CD4-positive, CD25-positive, alpha-beta regulatory T cell (primary cell): ENCODE data around the gene TAF4. TPM values are rescaled to one million over a fixed set of nuclear protein-coding genes. Genes with fewer than 3 reads are reported as not detected.
A peak's percentile ranks its signal among the peaks of the same experiment; 100 is the strongest.

Experiments used
- ATAC-seq, 2 donors: fragments of 150-1000 bp; cut with Tn5 transposase; one replicate each; pipeline ENCODE4 v1.10.0; 2021; ENCODE audit warnings: low read depth in 2 of 2, moderate number of reproducible peaks in 2 of 2, moderate library complexity in 1 of 2
- DNase-seq, 3 donors: peaks; one replicate each; pipeline versions ENCODE4 v3.0.0 to v3.0.0-alpha.2; 2012 to 2022; ENCODE audit warnings: mixed read lengths in 1 of 3
- H3K27ac ChIP-seq: one replicate; pipeline ENCODE4 v1.7.0; 2013; ENCODE audit warnings: mild to moderate bottlenecking, low read length; ENCODE audit not compliant: insufficient read depth, poor library complexity, severe bottlenecking
- H3K27me3 ChIP-seq: one replicate; pipeline ENCODE4 v1.7.0; 2013; ENCODE audit warnings: low read length; ENCODE audit not compliant: control insufficient read depth, insufficient read depth
- H3K36me3 ChIP-seq: one replicate; pipeline ENCODE4 v1.7.0; 2013; ENCODE audit warnings: mild to moderate bottlenecking, low read length, moderate library complexity; ENCODE audit not compliant: control insufficient read depth, insufficient read depth
- H3K4me1 ChIP-seq: 2 replicates; pipeline ENCODE4 v1.7.0; 2013; ENCODE audit warnings: mild to moderate bottlenecking, low read length; ENCODE audit not compliant: insufficient read depth, control insufficient read depth, poor library complexity, severe bottlenecking
- H3K4me3 ChIP-seq: one replicate; pipeline ENCODE4 v1.7.0; 2013; ENCODE audit warnings: low read depth, mild to moderate bottlenecking, low read length, moderate library complexity
- H3K9me3 ChIP-seq, 2 experiments: 1 replicate in 1 of 2; 2 replicates in 1 of 2; pipeline ENCODE4 v1.7.0; 2013; ENCODE audit warnings: low read length in 2 of 2, mild to moderate bottlenecking in 1 of 2, moderate library complexity in 1 of 2; ENCODE audit not compliant: control insufficient read depth in 2 of 2
- H3K27ac Mint-ChIP-seq, 3 donors: one replicate each; pipeline ENCODE4 v1.8.0; 2020 to 2022; ENCODE audit warnings: mild to moderate bottlenecking in 3 of 3, mixed read lengths in 3 of 3, moderate library complexity in 2 of 3
- H3K27me3 Mint-ChIP-seq: one replicate; pipeline ENCODE4 v1.8.0; 2022; ENCODE audit warnings: mild to moderate bottlenecking, mixed read lengths
- H3K36me3 Mint-ChIP-seq: one replicate; pipeline ENCODE4 v1.8.0; 2020; ENCODE audit warnings: mixed read lengths
- H3K4me1 Mint-ChIP-seq, 4 donors: one replicate each; pipeline ENCODE4 v1.8.0; 2020 to 2022; ENCODE audit warnings: mixed read lengths in 4 of 4, mild to moderate bottlenecking in 1 of 4
- H3K4me3 Mint-ChIP-seq, 4 donors: one replicate each; pipeline ENCODE4 v1.8.0; 2020 to 2022; ENCODE audit warnings: mild to moderate bottlenecking in 4 of 4, mixed read lengths in 4 of 4, moderate library complexity in 3 of 4
- H3K9me3 Mint-ChIP-seq, 7 donors: one replicate each; pipeline ENCODE4 v1.8.0; 2020 to 2022; ENCODE audit warnings: mixed read lengths in 7 of 7, mild to moderate bottlenecking in 3 of 7, moderate library complexity in 2 of 7
- polyA plus RNA-seq, 4 donors: library from polyadenylated mRNA; unstranded; fragments of 300-500 nt; fragmentation: Illumina TruSeq; gene quantifications; one replicate each; pipeline ENCODE4 v1.2.3, GENCODE V29; 2021
- total RNA-seq: library from RNA; stranded (reverse); gene quantifications from one replicate; pipeline ENCODE4 v1.2.3, GENCODE V29; 2022

The TAF4 gene
- total and polyA plus RNA-seq, 5 donors from 2014 or later, result 0.76 to 20.4 (median 0.91) TPM

DNA sequence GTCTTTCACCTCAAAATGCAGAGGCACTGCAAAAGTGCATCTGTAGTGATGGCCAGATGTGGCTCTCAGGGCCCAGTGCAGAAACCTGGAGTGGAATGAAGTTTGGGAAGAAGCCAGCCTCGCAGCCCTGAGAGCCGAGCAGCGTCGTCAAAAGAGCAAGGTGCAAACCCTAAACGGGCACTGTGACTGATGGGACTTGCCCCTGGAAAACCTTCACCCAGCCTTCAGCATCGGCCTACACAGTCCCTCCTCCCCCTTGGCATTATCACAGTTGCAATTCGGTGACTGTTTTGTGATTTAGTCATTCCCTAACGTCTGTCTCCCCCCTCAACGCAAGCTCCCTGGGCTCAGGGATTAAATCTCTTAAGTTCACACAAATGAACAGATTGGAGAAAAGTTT is 38.6 kb downstream of the TAF4 start:
- no peak for DNase-seq
- Mint-ChIP-seq H3K4me3 (no peak overlapping the region), H3K4me1 (peaks cover 20 to 69% (median 40%) of the 10 kb centered on the region in 4 donors), H3K27me3 (no peaks in the 10 kb centered on the region), H3K36me3 (peaks cover 10% of the 10 kb centered on the region), H3K9me3 (no peaks in the 10 kb centered on the region), H3K27ac (peak overlapping the region in 1 of 3 donors; percentile 66)
- no peaks in the 10 kb centered on the region for H3K9me3 ChIP-seq
- H3K27ac ChIP-seq, result no peak overlapping the region
- H3K4me1 ChIP-seq, result peaks cover 16% of the 10 kb centered on the region
- no peak overlapping the region for H3K4me3 ChIP-seq
- H3K27me3 ChIP-seq, result no peaks in the 10 kb centered on the region
- no peaks in the 10 kb centered on the region for H3K36me3 ChIP-seq
- ATAC-seq, result no peak

DNA sequence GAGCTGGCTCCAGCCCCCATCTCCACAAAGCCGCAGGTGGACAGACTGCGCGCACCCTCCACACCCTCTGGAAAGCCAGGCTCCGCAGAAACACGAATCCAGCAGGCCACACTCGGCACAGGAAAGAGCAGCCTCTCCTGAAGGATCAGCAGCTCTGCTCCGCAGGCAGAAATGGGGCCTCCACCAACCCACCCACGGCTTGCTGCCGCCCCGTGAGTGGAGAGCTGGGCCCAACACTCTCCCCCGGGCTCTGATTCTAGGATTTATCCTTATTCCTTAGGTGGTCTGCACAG is 39.2 kb downstream of the TAF4 start:
- peaks cover 20 to 65% (median 36%) of the 10 kb centered on the region in 4 donors for H3K4me1 Mint-ChIP-seq
- peak overlapping the region in 2 of 3 donors; percentile 65 to 71 for H3K27ac Mint-ChIP-seq
- peaks cover 13% of the 10 kb centered on the region for H3K4me1 ChIP-seq

GRCh38 chr20:62025832-62026563 is 39.7 kb downstream of the TAF4 start:
- Mint-ChIP-seq H3K4me3 (peak overlapping the region in 1 of 4 donors; percentile 13), H3K9me3 (no peaks in the 10 kb centered on the region), H3K27me3 (no peaks in the 10 kb centered on the region), H3K27ac (peak overlapping the region; percentile 47 to 72 (median 71)), H3K36me3 (peaks cover 10% of the 10 kb centered on the region), H3K4me1 (peaks cover 20 to 61% (median 31%) of the 10 kb centered on the region in 4 donors)
- peak; percentile 26 to 36 for ATAC-seq
- Histone ChIP-seq H3K4me1 (peaks cover 8% of the 10 kb centered on the region), H3K27ac (no peak overlapping the region), H3K27me3 (no peaks in the 10 kb centered on the region), H3K4me3 (no peak overlapping the region), H3K36me3 (no peaks in the 10 kb centered on the region), H3K9me3 (no peaks in the 10 kb centered on the region)
- peak in 2 of 3 donors; percentile 12 to 50 for DNase-seq

More for the DNA sequence above, 39.2 kb downstream of the TAF4 start:
- no peak overlapping the region for H3K4me3 ChIP-seq
- H3K36me3 ChIP-seq, result no peaks in the 10 kb centered on the region
- no peaks in the 10 kb centered on the region for H3K9me3 ChIP-seq
- no peaks in the 10 kb centered on the region for H3K27me3 ChIP-seq
- DNase-seq, result no peak
- no peak for ATAC-seq
- Mint-ChIP-seq H3K36me3 (peaks cover 10% of the 10 kb centered on the region), H3K9me3 (no peaks in the 10 kb centered on the region), H3K27me3 (no peaks in the 10 kb centered on the region), H3K4me3 (no peak overlapping the region)
- H3K27ac ChIP-seq, result no peak overlapping the region

- H3K36me3 ChIP-seq, result no peaks in the 10 kb centered on the region
- Mint-ChIP-seq H3K9me3 (no peaks in the 10 kb centered on the region), H3K36me3 (peaks cover 10% of the 10 kb centered on the region), H3K4me1 (peaks cover 14 to 61% (median 30%) of the 10 kb centered on the region in 4 donors), H3K4me3 (no peak overlapping the region), H3K27ac (peak overlapping the region in 2 of 3 donors; percentile 5 to 10), H3K27me3 (no peaks in the 10 kb centered on the region)
- peaks cover 2% of the 10 kb centered on the region for H3K4me1 ChIP-seq
- no peak overlapping the region for H3K4me3 ChIP-seq
- H3K27ac ChIP-seq, result no peak overlapping the region
- H3K9me3 ChIP-seq, result no peaks in the 10 kb centered on the region
- DNase-seq (no peak), ATAC-seq (no peak)
- H3K27me3 ChIP-seq, result no peaks in the 10 kb centered on the region
These were observed 40.3 kb downstream of the TAF4 start for GRCh38 chr20:62025394-62025793.

DNA sequence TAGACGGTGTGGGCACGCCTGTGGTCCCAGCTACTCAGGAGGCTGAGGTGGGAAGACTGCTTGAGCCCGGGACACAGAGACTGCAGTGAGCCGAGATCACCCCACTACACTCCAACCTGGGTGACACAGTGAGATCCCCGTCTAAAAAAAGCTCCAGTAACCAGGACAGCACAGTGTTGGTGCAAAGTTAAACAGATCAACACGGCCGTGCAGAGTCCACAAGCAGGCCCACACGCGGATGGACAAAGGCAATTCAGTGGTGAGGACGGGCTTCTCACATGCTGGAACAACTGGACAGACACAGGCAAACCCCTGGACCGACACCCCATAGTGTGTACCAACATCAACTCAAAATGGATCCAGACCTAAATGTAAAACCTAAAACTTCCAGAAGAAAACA is 41.7 kb downstream of the TAF4 start:
- no peaks in the 10 kb centered on the region for H3K36me3 ChIP-seq
- Mint-ChIP-seq H3K36me3 (peaks cover 10% of the 10 kb centered on the region), H3K4me3 (no peak overlapping the region), H3K9me3 (no peaks in the 10 kb centered on the region), H3K27ac (peak overlapping the region in 1 of 3 donors; percentile 82), H3K27me3 (no peaks in the 10 kb centered on the region), H3K4me1 (peaks cover 14 to 57% (median 31%) of the 10 kb centered on the region in 4 donors)
- no peak for ATAC-seq
- H3K4me3 ChIP-seq, result no peak overlapping the region
- no peaks in the 10 kb centered on the region for H3K27me3 ChIP-seq
- no peak overlapping the region for H3K27ac ChIP-seq
- DNase-seq, result no peak
- H3K9me3 ChIP-seq, result no peaks in the 10 kb centered on the region
- H3K4me1 ChIP-seq, result no peaks in the 10 kb centered on the region

DNA sequence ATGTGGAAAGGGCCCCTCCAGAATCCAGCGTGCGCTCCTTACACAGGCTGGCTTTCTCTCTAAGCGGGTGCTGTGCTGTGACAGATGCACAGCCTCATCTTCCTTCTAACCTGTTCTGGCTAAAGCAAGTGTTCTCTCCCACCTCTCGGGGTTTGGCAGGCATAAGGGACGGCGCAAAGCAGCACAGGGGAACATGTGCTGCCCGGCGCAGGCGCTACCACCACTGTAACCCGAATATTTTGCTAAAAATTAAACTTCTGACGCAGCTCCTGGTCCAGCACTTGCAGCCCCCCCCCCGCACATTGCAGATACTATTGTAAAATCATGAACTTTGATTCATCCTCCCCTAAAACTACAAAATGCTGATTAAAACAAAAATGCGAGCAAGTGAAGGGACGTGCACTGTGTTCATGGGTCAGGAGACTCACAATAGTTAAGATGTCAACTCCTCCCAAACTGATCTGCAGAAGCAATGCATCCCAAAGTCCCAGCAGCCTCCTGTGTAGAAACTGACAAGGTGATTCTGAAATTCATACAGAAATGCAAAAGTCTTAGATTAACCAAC is 43.0 kb downstream of the TAF4 start:
- H3K27me3 ChIP-seq, result no peaks in the 10 kb centered on the region
- peak overlapping the region in 2 of 3 donors; percentile 29 to 62 for H3K27ac Mint-ChIP-seq
- H3K4me1 Mint-ChIP-seq, result peaks cover 14 to 52% (median 34%) of the 10 kb centered on the region in 4 donors
- H3K4me3 ChIP-seq, result no peak overlapping the region
- no peaks in the 10 kb centered on the region for H3K36me3 ChIP-seq
- H3K9me3 Mint-ChIP-seq, result no peaks in the 10 kb centered on the region
- DNase-seq (no peak), ATAC-seq (no peak)
- no peaks in the 10 kb centered on the region for H3K9me3 ChIP-seq
- peaks cover 10% of the 10 kb centered on the region for H3K36me3 Mint-ChIP-seq
- no peaks in the 10 kb centered on the region for H3K27me3 Mint-ChIP-seq
- H3K4me1 ChIP-seq, result no peaks in the 10 kb centered on the region
- no peak overlapping the region for H3K27ac ChIP-seq
- no peak overlapping the region for H3K4me3 Mint-ChIP-seq

- peaks cover 10 to 46% (median 32%) of the 10 kb centered on the region in 4 donors for H3K4me1 Mint-ChIP-seq
- ATAC-seq, result no peak
- Histone ChIP-seq H3K4me1 (no peaks in the 10 kb centered on the region), H3K9me3 (no peaks in the 10 kb centered on the region), H3K4me3 (no peak overlapping the region), H3K27ac (no peak overlapping the region), H3K27me3 (no peaks in the 10 kb centered on the region), H3K36me3 (no peaks in the 10 kb centered on the region)
- peaks cover 10% of the 10 kb centered on the region for H3K36me3 Mint-ChIP-seq
- H3K27me3 Mint-ChIP-seq, result no peaks in the 10 kb centered on the region
- no peak for DNase-seq
- peak overlapping the region in 1 of 3 donors; percentile 82 for H3K27ac Mint-ChIP-seq
- H3K9me3 Mint-ChIP-seq, result no peaks in the 10 kb centered on the region
- H3K4me3 Mint-ChIP-seq, result no peak overlapping the region
These were observed 43.8 kb downstream of the TAF4 start for GRCh38 chr20:62021793-62022385.
